Measurements from ENCODE around the gene ZBTB2.

- TF ChIP-seq POLR2A (IDR thresholded peaks at IDR 0.05) (no peak), CTCF (IDR thresholded peaks at IDR 0.05) (no peak), EP300 (IDR thresholded peaks at IDR 0.05) (no peak)
Observed at GRCh38 chr6:151417477-151417876, 26.1 kb upstream of the ZBTB2 start.
